Glutamatergic neuron (in vitro differentiated cells): ENCODE data around the gene PDAP1. TPM values are rescaled to one million over a fixed set of nuclear protein-coding genes. Genes with fewer than 3 reads are reported as not detected.

Experiments
- DNase-seq: peaks from one replicate; pipeline ENCODE4 v3.0.0; 2022
- H3K27ac Mint-ChIP-seq: one replicate; pipeline ENCODE4 v1.8.0; 2020; ENCODE audit warnings: mild to moderate bottlenecking, mixed read lengths, inconsistent platforms; ENCODE audit not compliant: unreplicated experiment
- H3K27me3 Mint-ChIP-seq: one replicate; pipeline ENCODE4 v1.8.0; 2020; ENCODE audit warnings: mild to moderate bottlenecking, moderate library complexity, mixed read lengths, inconsistent platforms; ENCODE audit not compliant: unreplicated experiment
- H3K36me3 Mint-ChIP-seq: one replicate; pipeline ENCODE4 v1.8.0; 2020; ENCODE audit warnings: mild to moderate bottlenecking, mixed read lengths, inconsistent platforms; ENCODE audit not compliant: unreplicated experiment
- H3K4me1 Mint-ChIP-seq: one replicate; pipeline ENCODE4 v1.8.0; 2020; ENCODE audit warnings: mild to moderate bottlenecking, low read depth, mixed read lengths, inconsistent platforms; ENCODE audit not compliant: unreplicated experiment
- H3K4me3 Mint-ChIP-seq: one replicate; pipeline ENCODE4 v1.8.0; 2020; ENCODE audit warnings: mild to moderate bottlenecking, mixed read lengths, inconsistent platforms; ENCODE audit not compliant: unreplicated experiment
- H3K9me3 Mint-ChIP-seq: one replicate; pipeline ENCODE4 v1.8.0; 2020; ENCODE audit warnings: mild to moderate bottlenecking, moderate library complexity, mixed read lengths, inconsistent platforms; ENCODE audit not compliant: unreplicated experiment
- long read RNA-seq: library from polyadenylated mRNA; unstranded; transcript quantifications from one replicate; pipeline ENCODE4 v2.0.0, GENCODE V29; 2020; ENCODE audit not compliant: unreplicated experiment
- total RNA-seq: library from RNA; stranded (reverse); fragmentation: NEBNext Ultra II Directional; extraction: Animal tissue kit (Norgen Biotek cat#: 25700); gene quantifications from one replicate; pipeline ENCODE4 v1.2.1, GENCODE V29; 2021; ENCODE audit not compliant: unreplicated experiment
- TF ChIP-seq, protein P1 (sequence below): fragments of 200-600 bp; sonication (generic); IDR thresholded peaks from one replicate; pipeline ENCODE4 v1.5.0; 2021; ENCODE audit not compliant: partially characterized antibody, unreplicated experiment

The PDAP1 gene, protein sequence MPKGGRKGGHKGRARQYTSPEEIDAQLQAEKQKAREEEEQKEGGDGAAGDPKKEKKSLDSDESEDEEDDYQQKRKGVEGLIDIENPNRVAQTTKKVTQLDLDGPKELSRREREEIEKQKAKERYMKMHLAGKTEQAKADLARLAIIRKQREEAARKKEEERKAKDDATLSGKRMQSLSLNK
- total RNA-seq = 134 TPM
- long read RNA-seq, transcript PDAP1-201 (6 exons, 2,546 nt) = major isoform, 13 of 15 reads
- long read RNA-seq, partial matches to known transcripts = 2 of 15 reads
- long read RNA-seq, other reads (novel, unspliced or antisense) = 0 of 15 reads

DNA sequence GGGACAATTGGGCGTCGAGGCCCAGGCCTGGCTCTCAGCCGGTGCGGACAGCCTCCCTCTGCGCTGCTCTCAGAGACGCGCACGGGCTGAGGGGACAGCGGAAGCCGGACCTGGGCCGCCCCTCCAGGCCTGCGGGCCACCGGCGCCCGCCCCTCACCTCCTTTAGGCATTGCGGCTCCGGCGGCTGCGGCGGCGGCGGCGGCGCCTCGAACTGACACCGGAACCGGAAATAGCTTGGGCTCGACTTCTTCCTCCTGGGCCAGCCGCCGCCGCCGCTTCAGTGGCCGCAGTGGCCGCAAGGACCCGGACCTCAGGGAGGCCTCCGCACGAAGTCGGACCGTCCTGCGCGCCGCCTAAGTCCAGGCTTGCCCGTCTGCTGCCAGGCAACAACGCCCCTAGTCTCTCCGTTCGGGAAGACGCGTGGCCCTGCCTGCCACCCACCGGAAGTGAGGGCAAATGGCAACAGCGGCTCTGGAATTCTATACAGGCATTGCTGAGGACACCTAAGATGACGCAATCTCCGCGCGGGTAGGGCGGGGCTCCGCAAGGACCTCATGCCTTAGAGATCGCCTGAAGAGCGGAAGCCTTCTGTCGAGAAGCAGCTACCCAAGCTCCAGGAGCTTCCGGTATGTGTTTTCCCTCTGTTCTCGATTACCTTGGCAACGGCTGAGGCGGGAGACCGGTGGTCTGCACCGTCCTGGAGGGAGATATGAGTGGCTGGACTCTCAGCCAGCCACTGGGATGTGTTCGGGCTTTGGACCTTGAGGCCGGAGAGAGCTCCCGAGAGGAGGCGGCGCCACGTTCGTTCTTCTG, at the start of gene PDAP1, which contains the start of gene BUD31:
Gene PDAP1, minus strand, starts transcription at position 219 of the 813 bp plus-strand sequence. Its CDS starts 49 bp downstream, at position 170.
Gene BUD31, plus strand, starts transcription at position 591 of the 813 bp plus-strand sequence. CDS start 2,124 bp downstream, outside the sequence.
- Mint-ChIP-seq H3K4me1 (peaks cover 21% of the 10 kb centered on the region), H3K9me3 (peaks cover 6% of the 10 kb centered on the region), H3K27ac (peak within 1 kb of the TSS; percentile 97), H3K27me3 (peaks cover 6% of the 10 kb centered on the region), H3K36me3 (peaks cover 6% of the 10 kb centered on the region), H3K4me3 (peak within 1 kb of the TSS; percentile 99)
- DNase-seq = peak; percentile 89
- TF ChIP-seq, protein P1, sequence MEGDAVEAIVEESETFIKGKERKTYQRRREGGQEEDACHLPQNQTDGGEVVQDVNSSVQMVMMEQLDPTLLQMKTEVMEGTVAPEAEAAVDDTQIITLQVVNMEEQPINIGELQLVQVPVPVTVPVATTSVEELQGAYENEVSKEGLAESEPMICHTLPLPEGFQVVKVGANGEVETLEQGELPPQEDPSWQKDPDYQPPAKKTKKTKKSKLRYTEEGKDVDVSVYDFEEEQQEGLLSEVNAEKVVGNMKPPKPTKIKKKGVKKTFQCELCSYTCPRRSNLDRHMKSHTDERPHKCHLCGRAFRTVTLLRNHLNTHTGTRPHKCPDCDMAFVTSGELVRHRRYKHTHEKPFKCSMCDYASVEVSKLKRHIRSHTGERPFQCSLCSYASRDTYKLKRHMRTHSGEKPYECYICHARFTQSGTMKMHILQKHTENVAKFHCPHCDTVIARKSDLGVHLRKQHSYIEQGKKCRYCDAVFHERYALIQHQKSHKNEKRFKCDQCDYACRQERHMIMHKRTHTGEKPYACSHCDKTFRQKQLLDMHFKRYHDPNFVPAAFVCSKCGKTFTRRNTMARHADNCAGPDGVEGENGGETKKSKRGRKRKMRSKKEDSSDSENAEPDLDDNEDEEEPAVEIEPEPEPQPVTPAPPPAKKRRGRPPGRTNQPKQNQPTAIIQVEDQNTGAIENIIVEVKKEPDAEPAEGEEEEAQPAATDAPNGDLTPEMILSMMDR = no peak

DNA sequence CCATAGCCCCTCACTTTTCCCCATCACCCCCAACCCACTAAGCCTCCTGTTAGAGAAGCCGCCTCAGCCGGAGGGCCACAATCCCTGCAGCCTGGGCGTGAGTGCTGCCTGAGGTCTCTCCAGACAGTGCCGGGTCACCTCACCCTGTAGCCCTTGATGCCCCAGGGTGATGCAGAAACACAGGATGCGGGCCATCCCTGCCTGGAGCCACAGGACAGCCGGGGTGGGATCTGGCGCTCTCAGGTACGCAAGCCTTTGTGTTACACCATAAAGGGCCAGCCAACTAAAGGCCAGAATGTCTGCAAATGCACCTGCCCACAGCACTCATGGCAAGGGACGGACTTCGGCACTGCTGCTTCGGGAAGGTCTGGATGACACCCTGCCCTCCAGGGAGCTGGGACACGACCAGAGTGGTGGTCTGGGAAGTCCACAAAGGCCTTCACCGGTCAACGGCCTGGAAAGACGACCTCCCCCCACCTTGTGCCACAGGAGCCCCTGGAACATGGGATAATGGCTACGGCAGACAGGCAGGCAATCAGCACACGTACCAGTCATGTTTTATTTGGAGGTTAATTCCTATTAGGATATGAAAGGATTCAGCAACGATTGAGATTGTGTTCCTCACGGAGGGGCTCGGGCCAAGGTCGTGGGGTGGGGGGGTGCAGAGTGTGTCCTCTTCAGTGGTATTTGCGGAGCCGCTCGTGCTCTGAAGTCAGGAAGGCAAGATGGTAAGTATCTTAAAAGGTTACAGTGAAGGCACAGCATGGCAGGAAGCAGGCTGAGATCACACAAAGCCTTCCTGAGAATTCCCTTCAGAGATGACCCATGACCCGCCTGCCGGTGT, 49.5 kb upstream of the PDAP1 start:
- DNase-seq = no peak
- TF ChIP-seq, protein P1 = no peak
- peaks cover 9% of the 10 kb centered on the region for H3K9me3 Mint-ChIP-seq
- no peak overlapping the region for H3K4me3 Mint-ChIP-seq
- peak overlapping the region; percentile 52 for H3K27ac Mint-ChIP-seq
- no peaks in the 10 kb centered on the region for H3K36me3 Mint-ChIP-seq
- peaks cover 6% of the 10 kb centered on the region for H3K27me3 Mint-ChIP-seq
- peaks cover 17% of the 10 kb centered on the region for H3K4me1 Mint-ChIP-seq

DNA sequence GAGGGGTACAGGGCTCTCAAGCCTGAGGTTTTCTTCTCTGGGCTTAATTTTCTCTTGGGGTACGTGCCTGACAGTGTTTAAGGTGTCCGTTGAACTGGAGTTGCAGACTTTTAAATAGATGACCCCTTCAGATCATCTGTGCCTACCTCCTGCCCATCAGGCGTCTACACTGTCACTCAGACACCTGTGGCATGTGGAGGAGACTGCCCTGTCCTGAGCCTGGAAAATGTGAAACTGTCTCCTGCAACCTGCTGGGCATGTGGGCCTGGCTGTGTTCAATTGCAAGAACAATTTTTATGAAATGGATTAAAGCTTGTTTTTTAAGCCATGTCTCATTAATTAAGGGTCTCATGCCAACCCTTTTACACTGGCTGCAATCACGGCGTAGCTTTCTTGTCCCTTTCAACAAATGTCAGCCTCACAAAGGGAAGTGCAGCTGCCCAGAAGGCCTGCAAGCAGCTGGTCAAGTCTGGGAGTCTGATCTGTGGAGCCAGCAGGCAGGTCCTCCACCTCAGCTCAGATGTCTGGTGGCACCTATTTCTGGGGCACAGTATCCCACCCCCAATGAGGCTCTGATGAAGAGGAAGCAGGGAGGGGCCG, 48.8 kb upstream of the PDAP1 start:
- DNase-seq = no peak
- H3K4me3 Mint-ChIP-seq = no peak overlapping the region
- peak overlapping the region; percentile 68 for H3K27ac Mint-ChIP-seq
- H3K36me3 Mint-ChIP-seq = no peaks in the 10 kb centered on the region
- TF ChIP-seq, protein P1 = no peak
- peaks cover 8% of the 10 kb centered on the region for H3K9me3 Mint-ChIP-seq
- peaks cover 6% of the 10 kb centered on the region for H3K27me3 Mint-ChIP-seq
- H3K4me1 Mint-ChIP-seq = peaks cover 17% of the 10 kb centered on the region

DNA sequence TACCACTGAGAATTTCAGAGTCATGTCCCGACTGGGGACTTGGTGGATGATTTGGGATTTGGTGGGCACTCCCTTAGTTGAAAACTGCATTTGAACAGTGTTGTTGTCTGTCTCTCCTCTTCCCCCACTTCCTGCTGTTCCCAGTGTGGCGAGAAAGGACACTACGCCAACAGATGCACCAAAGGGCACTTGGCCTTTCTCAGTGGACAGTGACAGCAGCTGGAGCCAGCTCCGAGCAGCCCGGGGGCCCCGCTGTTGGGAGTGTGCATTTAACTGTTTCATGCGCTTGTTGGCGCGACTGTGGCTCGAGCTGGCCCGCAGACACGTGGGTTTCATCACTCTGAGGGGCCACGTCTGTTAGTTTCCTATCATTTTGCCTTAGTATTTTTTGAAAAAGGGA, 47.9 kb upstream of the PDAP1 start:
- TF ChIP-seq, protein P1 = no peak
- Mint-ChIP-seq H3K4me1 (peaks cover 17% of the 10 kb centered on the region), H3K27me3 (peaks cover 6% of the 10 kb centered on the region), H3K27ac (peak overlapping the region; percentile 68), H3K4me3 (no peak overlapping the region), H3K9me3 (peaks cover 8% of the 10 kb centered on the region), H3K36me3 (no peaks in the 10 kb centered on the region)
- no peak for DNase-seq
